ENCODE results near the gene PRKAG2. TPM values are rescaled to one million over a fixed set of nuclear protein-coding genes. Genes with fewer than 3 reads are reported as not detected.

Gene PRKAG2
- total RNA-seq, 4 donors from 2014 or later: 38.8 to 94.4 (median 73.2) TPM

DNA sequence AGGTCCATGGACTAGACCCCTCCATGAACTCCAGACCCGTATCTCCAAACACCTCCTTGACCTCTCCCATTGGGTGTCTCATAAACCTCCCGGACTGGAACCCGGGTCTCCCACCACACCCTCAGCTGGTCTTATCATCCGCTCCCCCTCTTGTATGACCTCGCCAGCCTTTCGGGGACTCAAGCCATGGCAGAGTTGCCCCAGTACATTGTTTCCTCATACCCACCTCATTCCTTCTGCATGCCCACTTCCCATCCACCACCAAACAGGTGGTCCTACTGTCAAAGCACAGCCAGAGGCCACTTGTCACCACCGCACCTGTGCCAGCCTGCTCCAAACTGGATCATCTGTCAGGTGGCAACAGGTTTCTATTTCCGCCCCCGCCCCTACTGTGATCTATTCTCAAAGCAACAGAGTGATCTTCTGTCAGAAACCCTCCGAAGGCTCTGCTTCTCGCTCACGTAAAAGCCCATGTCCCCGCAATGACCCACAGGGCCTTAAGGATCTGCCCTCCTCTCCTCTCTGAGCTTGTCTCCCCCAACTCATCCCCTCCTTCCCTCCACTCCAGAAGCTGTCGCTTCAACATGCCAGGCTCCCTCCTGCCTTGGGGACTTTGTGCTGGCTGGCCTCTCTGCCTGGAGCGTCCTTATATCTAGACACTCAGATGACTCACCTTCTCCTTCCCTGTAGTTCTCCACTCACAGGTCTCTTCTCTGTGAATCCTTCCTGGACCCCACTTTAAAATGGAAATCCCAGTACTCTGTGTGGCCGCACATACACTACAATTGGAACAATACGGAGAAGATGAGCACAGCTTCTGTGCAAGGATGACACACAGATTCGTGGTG lies 22.8 kb upstream of the PRKAG2 start:
- Histone ChIP-seq H3K4me1 (peaks cover 0 to 11% (median 0%) of the 10 kb centered on the region in 4 donors), H3K4me3 (no peak overlapping the region), H3K27me3 (no peaks in the 10 kb centered on the region), H3K27ac (no peak overlapping the region), H3K9me3 (no peaks in the 10 kb centered on the region), H3K36me3 (no peaks in the 10 kb centered on the region)
- no peak for DNase-seq
- TF ChIP-seq POLR2A (IDR thresholded peaks at IDR 0.05): no peak
- TF ChIP-seq, protein P1, sequence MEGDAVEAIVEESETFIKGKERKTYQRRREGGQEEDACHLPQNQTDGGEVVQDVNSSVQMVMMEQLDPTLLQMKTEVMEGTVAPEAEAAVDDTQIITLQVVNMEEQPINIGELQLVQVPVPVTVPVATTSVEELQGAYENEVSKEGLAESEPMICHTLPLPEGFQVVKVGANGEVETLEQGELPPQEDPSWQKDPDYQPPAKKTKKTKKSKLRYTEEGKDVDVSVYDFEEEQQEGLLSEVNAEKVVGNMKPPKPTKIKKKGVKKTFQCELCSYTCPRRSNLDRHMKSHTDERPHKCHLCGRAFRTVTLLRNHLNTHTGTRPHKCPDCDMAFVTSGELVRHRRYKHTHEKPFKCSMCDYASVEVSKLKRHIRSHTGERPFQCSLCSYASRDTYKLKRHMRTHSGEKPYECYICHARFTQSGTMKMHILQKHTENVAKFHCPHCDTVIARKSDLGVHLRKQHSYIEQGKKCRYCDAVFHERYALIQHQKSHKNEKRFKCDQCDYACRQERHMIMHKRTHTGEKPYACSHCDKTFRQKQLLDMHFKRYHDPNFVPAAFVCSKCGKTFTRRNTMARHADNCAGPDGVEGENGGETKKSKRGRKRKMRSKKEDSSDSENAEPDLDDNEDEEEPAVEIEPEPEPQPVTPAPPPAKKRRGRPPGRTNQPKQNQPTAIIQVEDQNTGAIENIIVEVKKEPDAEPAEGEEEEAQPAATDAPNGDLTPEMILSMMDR (IDR thresholded peaks at IDR 0.05): no peak

DNA sequence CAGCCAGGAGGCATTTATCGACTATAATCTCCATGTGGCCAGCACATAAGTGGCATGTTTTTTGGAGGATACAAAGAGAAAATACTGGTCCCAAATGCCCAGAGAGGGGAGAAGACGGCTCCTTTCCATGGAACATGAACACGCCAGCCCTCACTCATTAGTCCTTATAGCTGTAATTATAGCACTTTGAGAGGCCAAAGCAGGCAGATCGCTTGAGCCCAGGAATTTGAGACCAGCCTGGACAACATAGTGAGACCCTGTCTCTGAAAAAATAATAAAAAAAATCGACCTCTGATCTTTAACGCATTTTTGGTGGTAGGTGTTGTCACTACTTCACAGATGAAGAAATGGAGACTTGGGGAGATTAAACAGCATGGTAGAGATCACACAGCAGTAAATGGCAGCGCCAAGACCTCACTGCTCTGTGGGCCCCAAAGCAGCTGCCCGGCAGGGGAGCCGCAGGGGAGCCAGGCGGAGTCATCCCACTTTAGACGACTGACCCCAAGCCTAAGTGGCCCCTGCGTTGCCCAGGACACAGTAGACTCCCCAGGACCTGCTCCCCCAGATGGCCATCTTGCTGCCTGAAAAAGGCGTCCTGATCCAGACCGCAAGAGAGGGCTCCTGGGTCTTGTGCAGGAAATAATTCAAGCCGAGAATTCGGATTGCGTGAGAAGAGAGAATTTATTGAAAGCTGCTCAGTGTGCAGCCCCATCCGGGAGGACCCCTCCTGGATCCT lies 21.2 kb upstream of the PRKAG2 start:
- Histone ChIP-seq H3K27me3 (no peaks in the 10 kb centered on the region), H3K27ac (no peak overlapping the region), H3K9me3 (no peaks in the 10 kb centered on the region), H3K4me1 (peaks cover 0 to 16% (median 0%) of the 10 kb centered on the region in 4 donors), H3K36me3 (no peaks in the 10 kb centered on the region), H3K4me3 (no peak overlapping the region)
- TF ChIP-seq POLR2A (IDR thresholded peaks at IDR 0.05): no peak
- TF ChIP-seq, protein P1 (IDR thresholded peaks at IDR 0.05): no peak
- DNase-seq: no peak

GRCh38 chr7:151897161-151897731 lies 20.3 kb upstream of the PRKAG2 start:
- H3K4me3 ChIP-seq: no peak overlapping the region
- H3K27ac ChIP-seq: no peak overlapping the region

GRCh38 chr7:151896486-151896885 lies 19.6 kb upstream of the PRKAG2 start:
- H3K4me3 ChIP-seq: no peak overlapping the region
- peaks cover 0 to 23% (median 0%) of the 10 kb centered on the region in 4 donors for H3K4me1 ChIP-seq
- no peak for DNase-seq
- H3K9me3 ChIP-seq: no peaks in the 10 kb centered on the region
- H3K27me3 ChIP-seq: no peaks in the 10 kb centered on the region
- H3K27ac ChIP-seq: no peak overlapping the region
- H3K36me3 ChIP-seq: no peaks in the 10 kb centered on the region
- TF ChIP-seq, protein P1 (IDR thresholded peaks at IDR 0.05): no peak
- no peak for TF ChIP-seq POLR2A (IDR thresholded peaks at IDR 0.05)

More at GRCh38 chr7:151897161-151897731, 20.3 kb upstream of the PRKAG2 start:
- no peak for TF ChIP-seq POLR2A (IDR thresholded peaks at IDR 0.05)
- TF ChIP-seq, protein P1 (IDR thresholded peaks at IDR 0.05): no peak
- DNase-seq: no peak
- peaks cover 0 to 16% (median 0%) of the 10 kb centered on the region in 4 donors for H3K4me1 ChIP-seq
- no peaks in the 10 kb centered on the region for H3K27me3 ChIP-seq
- no peaks in the 10 kb centered on the region for H3K9me3 ChIP-seq
- no peaks in the 10 kb centered on the region for H3K36me3 ChIP-seq

DNA sequence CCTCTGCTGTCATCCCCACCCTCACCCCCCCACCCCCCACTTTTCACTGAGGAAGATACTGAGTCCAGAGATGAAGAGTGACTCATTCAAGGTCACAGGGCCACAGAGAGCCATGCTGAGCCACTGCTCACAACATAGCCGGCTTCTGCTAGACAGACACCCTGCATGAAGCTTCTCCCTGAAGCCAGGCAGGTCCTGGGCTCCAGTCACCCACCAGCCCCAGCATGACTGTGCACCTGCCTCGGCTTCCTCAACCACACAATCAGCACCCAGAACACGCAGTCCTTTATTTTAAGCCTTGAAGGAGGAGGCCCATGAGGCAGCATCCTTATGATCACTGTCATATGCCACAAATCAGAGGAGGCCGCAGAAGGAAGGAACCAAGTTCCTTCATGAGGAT lies 19.2 kb upstream of the PRKAG2 start:
- Histone ChIP-seq H3K9me3 (no peaks in the 10 kb centered on the region), H3K27ac (no peak overlapping the region), H3K36me3 (no peaks in the 10 kb centered on the region), H3K27me3 (no peaks in the 10 kb centered on the region), H3K4me1 (peaks cover 0 to 24% (median 0%) of the 10 kb centered on the region in 4 donors), H3K4me3 (no peak overlapping the region)
- no peak for TF ChIP-seq POLR2A (IDR thresholded peaks at IDR 0.05)
- TF ChIP-seq, protein P1 (IDR thresholded peaks at IDR 0.05): no peak
- no peak for DNase-seq

Data from Peyer's patch (tissue), 4 donors.